ENCODE measurements around the gene KIF25.

Gene KIF25

DNA sequence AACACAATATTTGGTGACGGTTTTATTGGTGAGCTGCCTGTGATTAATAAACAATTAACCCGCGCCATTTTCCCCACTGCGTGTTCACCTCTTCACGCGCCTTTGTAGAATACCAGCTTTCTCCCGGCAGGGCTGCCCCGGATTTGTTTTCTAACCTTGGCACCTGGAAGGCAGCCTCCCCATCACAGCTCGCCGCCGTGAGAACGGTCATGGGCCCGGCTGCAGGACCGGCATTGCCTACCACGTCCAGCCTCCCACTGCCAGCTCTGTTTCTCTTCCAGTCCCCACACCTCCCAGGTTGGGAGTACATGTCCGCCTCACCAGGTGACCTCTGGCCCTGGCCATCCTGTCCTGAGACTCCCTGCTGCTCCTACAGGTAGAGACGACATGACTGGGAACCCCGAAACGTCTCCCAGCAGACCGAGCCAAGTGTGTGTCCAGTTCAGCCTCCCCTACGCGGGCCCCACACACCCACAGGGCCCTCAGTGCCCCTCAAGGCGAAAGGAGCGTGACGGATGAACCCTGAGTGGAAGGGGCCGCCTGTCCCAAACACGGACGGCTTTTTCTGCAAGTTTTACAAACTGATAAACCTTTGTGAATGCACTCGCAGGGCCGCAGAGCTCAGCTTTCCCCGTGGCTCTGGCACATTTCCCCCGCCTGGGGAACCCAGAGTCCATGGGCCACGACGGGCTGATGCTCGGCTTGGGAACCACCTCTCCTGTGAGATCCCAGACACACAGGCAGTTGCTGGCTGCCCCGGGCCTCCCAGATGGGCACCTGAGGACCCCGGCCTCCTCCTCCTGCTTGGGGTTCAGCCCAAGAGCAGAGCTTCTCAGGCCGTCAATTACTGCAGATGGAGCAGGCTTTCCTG, 55.9 kb downstream of the KIF25 start:
- DNase-seq, result no peak

- no peak for DNase-seq
These were observed 56.5 kb downstream of the KIF25 start for GRCh38 chr6:168053957-168054471.

- DNase-seq, result no peak
These were observed 57.5 kb downstream of the KIF25 start for GRCh38 chr6:168054765-168055560.

GRCh38 chr6:168055696-168056489, 58.4 kb downstream of the KIF25 start:
- DNase-seq, result no peak

- no peak for DNase-seq
These were observed 59.5 kb downstream of the KIF25 start for GRCh38 chr6:168056892-168057527.

- no peak for DNase-seq
These were observed 60.4 kb downstream of the KIF25 start for GRCh38 chr6:168057836-168058235.

DNA sequence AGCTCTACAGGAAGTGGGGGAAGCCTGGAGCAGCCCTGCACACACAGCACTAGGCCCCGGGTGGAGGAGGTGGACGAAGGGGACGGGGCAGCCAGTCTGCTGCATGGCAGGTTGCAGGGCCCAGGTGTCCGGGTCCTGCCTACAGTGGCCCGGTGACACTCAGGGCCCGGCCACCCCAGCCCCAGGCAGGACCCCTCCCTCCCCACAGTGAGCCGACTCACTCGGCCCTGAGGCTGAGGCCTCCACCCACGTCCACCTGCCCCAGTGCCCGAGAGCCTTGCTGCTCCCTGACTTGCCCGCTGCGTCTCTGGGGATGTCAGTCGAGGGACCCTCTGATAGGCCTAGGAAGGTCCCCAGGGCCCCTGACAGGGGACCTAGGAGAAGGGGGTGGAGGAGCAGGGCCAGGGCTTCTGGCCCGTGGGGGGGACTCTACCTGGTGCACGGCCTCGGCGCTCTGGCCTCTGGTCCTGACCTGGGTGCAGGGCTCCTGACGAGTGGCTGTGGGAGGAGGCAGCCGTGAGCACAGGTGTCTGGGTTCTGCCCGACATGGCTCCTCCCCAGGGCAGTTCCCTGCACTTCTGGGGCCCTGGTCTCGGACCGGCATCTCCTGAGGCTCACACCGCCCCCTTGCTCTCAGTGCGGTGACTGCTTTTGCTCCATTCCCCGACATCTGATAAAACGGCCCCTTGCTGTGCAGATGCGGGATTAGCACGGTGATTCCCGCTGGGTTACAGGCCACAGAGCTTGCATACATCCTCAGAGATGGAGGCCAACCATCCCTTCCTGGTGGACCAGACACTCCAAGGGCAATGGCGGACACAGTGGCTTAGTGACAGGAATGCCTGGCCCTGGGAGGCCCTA, 61.5 kb downstream of the KIF25 start:
- no peak for DNase-seq

DNA sequence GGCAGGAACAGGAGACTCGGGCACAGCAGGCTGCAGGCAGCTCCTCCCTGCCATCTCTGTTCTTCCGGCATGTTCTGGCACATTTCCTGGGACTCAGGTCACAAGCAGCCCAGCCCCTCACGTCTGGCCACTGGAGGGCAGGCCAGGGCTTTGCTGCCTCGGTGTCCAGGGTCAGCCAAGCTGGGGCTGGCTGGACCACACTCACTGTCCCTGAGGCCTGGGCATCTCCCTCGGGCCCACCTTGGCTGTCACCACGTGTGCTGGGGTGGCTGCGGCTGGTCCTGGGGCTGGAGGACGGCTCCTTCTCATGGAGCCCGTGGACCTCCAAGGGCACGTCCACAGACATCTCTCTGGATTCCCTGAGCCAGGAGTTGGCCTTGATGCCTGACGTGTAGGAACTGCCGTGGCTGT, 63.1 kb downstream of the KIF25 start:
- no peak for DNase-seq

- no peak for DNase-seq
These were observed 64.1 kb downstream of the KIF25 start for GRCh38 chr6:168061269-168062210.

DNA sequence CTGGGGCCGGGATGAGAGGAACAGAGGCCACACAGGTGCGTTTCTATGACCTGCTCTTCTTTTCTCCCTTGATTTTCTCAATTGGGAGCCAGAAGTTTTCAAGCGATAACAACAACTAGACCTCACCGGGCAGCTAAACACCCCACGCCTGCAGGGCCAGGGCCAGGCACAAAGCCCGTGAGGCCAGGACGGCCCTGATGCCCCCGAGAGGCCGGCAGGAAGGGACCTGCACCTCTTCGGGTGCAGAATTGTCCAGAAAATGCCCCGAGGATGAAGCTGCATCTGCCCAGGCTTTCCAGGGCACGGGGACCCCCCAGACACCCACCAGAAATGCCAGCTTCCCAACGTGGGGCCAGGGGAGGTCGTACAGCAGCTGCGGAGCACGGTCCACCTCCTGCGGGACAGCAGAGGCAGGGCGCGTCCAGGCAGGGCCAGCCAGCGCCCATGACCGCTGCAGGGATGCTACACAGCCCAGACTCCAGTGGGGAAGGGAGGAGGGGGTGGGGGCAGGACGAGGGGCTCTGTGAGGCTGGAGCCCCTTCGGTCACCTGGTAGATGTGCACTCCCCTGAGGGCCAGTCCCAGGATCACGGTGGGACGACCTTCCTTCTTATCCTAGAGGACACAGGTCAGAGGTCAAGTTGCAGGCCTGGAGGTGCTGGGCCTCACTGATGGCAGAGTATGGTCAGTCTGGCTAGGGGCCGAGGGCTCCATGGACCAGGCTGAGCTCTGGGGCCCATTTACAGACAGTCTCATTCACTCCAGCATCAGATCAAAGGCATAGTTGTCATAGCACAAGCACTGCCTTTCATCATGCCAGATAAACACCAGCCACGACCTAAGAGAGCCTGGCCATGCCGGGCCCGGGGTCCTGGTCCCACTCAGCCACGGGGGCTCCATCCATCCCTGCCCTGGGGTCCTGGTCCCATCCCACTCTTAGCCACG, 65.1 kb downstream of the KIF25 start:
- no peak for DNase-seq

DNA sequence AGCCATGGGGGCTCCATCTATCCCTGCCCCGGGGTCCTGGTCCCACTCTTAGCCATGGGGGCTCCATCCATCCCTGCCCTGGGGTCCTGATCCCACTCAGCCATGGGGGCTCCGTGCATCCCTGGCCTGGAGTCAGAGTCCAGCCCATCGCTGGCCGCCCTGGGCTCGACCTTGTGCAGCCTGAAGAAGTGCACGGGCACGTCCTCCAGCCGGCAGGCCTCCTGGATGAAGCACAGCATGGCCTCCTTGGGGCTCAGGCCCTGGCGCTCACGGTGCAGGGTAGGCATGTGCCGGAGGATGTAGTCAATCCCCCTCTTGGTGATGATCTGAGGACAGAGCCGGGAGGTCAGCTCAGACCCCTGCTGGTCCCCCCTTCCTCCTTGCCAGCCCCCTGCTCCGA, 66.0 kb downstream of the KIF25 start:
- DNase-seq, result no peak

DNA sequence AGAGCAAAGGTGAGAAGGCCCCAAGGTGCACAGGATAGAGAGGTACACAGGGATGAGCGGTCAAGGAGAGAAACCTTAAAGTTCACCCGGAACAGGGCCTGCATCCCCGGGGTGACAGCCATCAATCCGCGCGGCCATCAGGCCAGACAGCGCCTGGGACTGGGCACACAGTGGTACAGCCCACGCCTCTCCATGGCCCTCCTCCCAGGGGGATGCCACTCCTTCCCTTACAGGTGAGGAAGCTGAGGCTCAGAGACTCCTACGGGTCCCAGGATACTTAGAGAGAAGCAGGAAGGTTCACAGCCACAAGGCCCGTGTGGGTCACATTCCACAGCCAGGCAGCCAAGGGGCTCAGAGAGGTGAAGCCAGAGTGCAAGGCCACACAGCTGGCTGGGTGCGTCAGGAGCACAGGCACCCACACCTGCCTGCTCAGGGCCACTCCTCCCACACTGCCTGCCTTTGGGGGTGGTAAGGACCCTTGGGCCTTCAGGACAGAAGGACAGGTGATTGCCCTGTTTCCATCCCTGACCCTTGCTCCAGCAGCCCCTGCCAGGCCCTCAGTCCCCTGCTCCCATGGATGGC, 66.8 kb downstream of the KIF25 start:
- DNase-seq, result no peak

- no peak for DNase-seq
These were observed 69.7 kb downstream of the KIF25 start for GRCh38 chr6:168067081-168067759.

DNA sequence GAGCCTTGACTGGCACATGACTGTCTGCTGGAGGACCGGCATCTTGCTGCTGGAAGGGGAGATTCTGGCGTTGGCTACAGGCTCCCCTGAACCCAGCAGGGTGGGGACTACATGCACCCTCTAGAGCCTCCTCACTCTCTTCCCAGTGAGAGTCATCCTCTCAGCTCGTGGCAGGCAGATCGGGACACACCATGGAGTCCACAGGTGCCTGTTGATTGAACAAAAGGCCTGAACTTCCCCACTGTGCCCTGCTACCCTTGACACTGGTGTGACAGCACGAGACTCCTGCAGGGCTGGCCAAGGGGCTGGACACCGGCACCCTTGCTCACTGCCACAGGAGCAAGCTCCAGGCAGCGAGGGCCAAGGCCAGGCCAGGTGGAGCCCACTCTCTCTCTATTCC, 73.3 kb downstream of the KIF25 start:
- DNase-seq, result no peak

DNA sequence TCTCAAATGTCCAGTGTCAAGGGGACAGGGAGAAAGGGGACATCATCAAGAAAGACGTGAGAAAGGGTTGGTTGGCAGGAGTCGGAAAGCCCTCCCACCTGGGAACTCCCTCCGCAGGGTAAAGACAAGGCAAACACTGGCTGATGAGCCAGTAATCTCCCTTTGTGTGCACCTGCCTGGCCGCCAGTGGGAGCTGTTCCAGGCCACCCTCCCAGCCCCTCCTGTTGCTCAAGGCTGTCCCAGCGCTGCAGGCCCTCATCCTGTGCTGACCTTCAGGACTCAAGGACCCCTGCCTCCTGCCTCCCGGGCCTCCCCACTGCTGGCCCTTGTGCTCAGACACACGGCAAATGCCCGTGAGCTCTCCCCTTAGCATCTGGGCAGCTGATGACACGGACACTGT, 74.1 kb downstream of the KIF25 start:
- no peak for DNase-seq

DNA sequence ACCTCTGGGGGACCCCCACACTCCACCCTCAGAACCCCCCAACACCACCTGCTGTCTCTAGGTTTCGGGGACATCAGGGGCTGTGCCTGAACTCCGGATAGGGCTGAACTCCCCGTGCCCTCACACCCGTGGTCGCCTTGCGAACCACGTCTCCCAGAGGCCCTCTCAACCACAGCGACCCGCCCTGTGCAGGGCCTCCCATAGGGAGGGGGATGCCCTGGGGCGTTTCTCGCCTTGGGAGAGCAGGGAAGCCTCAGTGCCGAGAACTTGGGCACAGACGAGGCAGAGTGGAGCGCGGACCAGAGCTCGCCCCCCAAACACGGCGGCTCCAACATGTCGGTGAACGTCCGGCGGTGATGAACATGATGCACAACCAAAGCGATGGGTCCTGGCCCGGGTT, 74.8 kb downstream of the KIF25 start:
- no peak for DNase-seq

- no peak for DNase-seq
These were observed 75.3 kb downstream of the KIF25 start for GRCh38 chr6:168072730-168073129.
